ENCODE results near the gene DNAH12. TPM values are rescaled to one million over a fixed set of nuclear protein-coding genes. Genes with fewer than 3 reads are reported as not detected.

Gene DNAH12
- total RNA-seq, 2 donors from 2014 or later: 0.03 TPM; not detected in 1

- intact Hi-C loops (cut with DNase I): no loop called here
- DNase-seq: no peak
- ATAC-seq: no peak
These were observed 265.9 kb downstream of the DNAH12 start for GRCh38 chr3:57278237-57278636.

GRCh38 chr3:57275393-57275792 is 268.8 kb downstream of the DNAH12 start:
- DNase-seq (no peak), ATAC-seq (no peak)
- intact Hi-C loops (cut with DNase I): no loop called here

GRCh38 chr3:57274845-57275244 is 269.3 kb downstream of the DNAH12 start:
- ATAC-seq: no peak
- no peak for DNase-seq
- intact Hi-C loops (cut with DNase I): no loop called here

GRCh38 chr3:57268416-57268815 is 275.7 kb downstream of the DNAH12 start:
- intact Hi-C loops (cut with DNase I): no loop called here
- ATAC-seq (no peak), DNase-seq (no peak)

GRCh38 chr3:57261929-57262328 is 282.2 kb downstream of the DNAH12 start:
- intact Hi-C loops (cut with DNase I): no loop called here
- ATAC-seq (no peak), DNase-seq (no peak)

- ATAC-seq: no peak
- no peak for DNase-seq
- intact Hi-C loops (cut with DNase I): no loop called here
These were observed 283.0 kb downstream of the DNAH12 start for GRCh38 chr3:57261119-57261518.

- intact Hi-C loops (cut with DNase I): no loop called here
- ATAC-seq (no peak), DNase-seq (no peak)
These were observed 286.5 kb downstream of the DNAH12 start for GRCh38 chr3:57257678-57258077.

- no peak for DNase-seq
- intact Hi-C loops (cut with DNase I): no loop called here
- peak in 1 of 2 donors; percentile 67 for ATAC-seq
These were observed 287.3 kb downstream of the DNAH12 start for GRCh38 chr3:57256844-57257243.

GRCh38 chr3:57252404-57252803 is 291.7 kb downstream of the DNAH12 start:
- no peak for DNase-seq
- peak; percentile 36 to 76 for ATAC-seq
- intact Hi-C loops (cut with DNase I): no loop called here

GRCh38 chr3:57244946-57245345 is 299.2 kb downstream of the DNAH12 start:
- ATAC-seq (no peak), DNase-seq (no peak)
- intact Hi-C loops (cut with DNase I): no loop called here

Other genes with a start within 250 kb of the DNAH12 start
- 10 to 100 TPM in 1 of 2 donors, 1 to 10 TPM in 1; 9.8 to 16.2 TPM for gene PDE12, start 11.9 kb upstream of the DNAH12 start, total RNA-seq
- 100 to 1,000 TPM in 1 of 2 donors, 10 to 100 TPM in 1; 80.1 to 114 TPM for gene ARF4, start 53.0 kb upstream of the DNAH12 start, total RNA-seq
- gene DENND6A, start 148.7 kb upstream of the DNAH12 start, total RNA-seq: 10 to 100 TPM; 14.2 to 17.7 TPM
- 100 to 1,000 TPM; 213 to 259 TPM for gene SLMAP, start 212.0 kb upstream of the DNAH12 start, total RNA-seq

Data from left cardiac atrium (tissue), 4 donors.